Mesenchymal stem cell (in vitro differentiated cells and primary cell): ENCODE measurements around the gene YEATS2.
"Not testable (repeated sequence)": the region's sequence is repeated elsewhere in the genome, so short reads cannot be mapped to it uniquely, and the experiment has no call there.

Source experiments
- DNase-seq: peaks from one replicate; pipeline ENCODE4 v3.0.0-alpha.2; 2013
- H2AFZ ChIP-seq: one replicate; pipeline ENCODE4 v1.6.1; 2013; ENCODE audit warnings: low read depth, mild to moderate bottlenecking, control low read depth, inconsistent platforms, low read length, moderate library complexity
- H2AK5ac ChIP-seq: 2 replicates; pipeline ENCODE4 v1.6.1; 2013; ENCODE audit warnings: low read length, moderate library complexity, mild to moderate bottlenecking, inconsistent platforms; ENCODE audit not compliant: severe bottlenecking
- H2BK120ac ChIP-seq: one replicate; pipeline ENCODE4 v1.6.1; 2013; ENCODE audit warnings: low read depth, mild to moderate bottlenecking, inconsistent platforms, low read length, moderate library complexity
- H2BK12ac ChIP-seq, 2 experiments: one replicate each; pipeline ENCODE4 v1.6.1; 2013; ENCODE audit warnings: inconsistent platforms in 2 of 2, low read length in 2 of 2, mild to moderate bottlenecking in 2 of 2, moderate library complexity in 2 of 2, control low read depth in 1 of 2
- H2BK15ac ChIP-seq: one replicate; pipeline ENCODE4 v1.6.1; 2013; ENCODE audit warnings: mild to moderate bottlenecking, low read depth, inconsistent platforms; ENCODE audit not compliant: poor library complexity, severe bottlenecking
- H2BK5ac ChIP-seq: 2 replicates; pipeline ENCODE4 v1.6.1; 2013; ENCODE audit warnings: low read depth, mild to moderate bottlenecking, low read length, control low read depth, inconsistent platforms; ENCODE audit not compliant: poor library complexity, severe bottlenecking
- H3K14ac ChIP-seq, 2 experiments: one replicate each; pipeline ENCODE4 v1.6.1; 2013; ENCODE audit warnings: inconsistent platforms in 2 of 2, low read length in 2 of 2, control low read depth in 1 of 2, mild to moderate bottlenecking in 1 of 2, moderate library complexity in 1 of 2
- H3K18ac ChIP-seq, 2 experiments: one replicate each; pipeline ENCODE4 v1.6.1; 2013; ENCODE audit warnings: inconsistent platforms in 2 of 2, low read length in 2 of 2, control low read depth in 1 of 2, low read depth in 1 of 2, mild to moderate bottlenecking in 1 of 2
- H3K23ac ChIP-seq, 2 experiments: one replicate each; pipeline ENCODE4 v1.6.1; 2013; ENCODE audit warnings: inconsistent platforms in 2 of 2, low read length in 2 of 2, mild to moderate bottlenecking in 2 of 2, moderate library complexity in 2 of 2, control low read depth in 1 of 2
- H3K27ac ChIP-seq: 2 replicates; pipeline ENCODE4 v1.5.1; 2013; ENCODE audit warnings: mild to moderate bottlenecking, moderate library complexity, low read length, control low read depth, inconsistent platforms; ENCODE audit not compliant: poor library complexity, severe bottlenecking
- H3K27me3 ChIP-seq, 2 experiments: 2 replicates each; pipeline versions ENCODE4 v1.6.1 to v1.7.0; 2013; ENCODE audit warnings: low read length in 2 of 2, mild to moderate bottlenecking in 2 of 2, moderate library complexity in 2 of 2, control low read depth in 1 of 2, inconsistent platforms in 1 of 2; ENCODE audit not compliant: control insufficient read depth in 1 of 2, insufficient read depth in 1 of 2
- H3K36me3 ChIP-seq, 2 experiments: 2 replicates each; pipeline versions ENCODE4 v1.6.1 to v1.7.0; 2013; ENCODE audit warnings: low read length in 2 of 2, control low read depth in 1 of 2, inconsistent platforms in 1 of 2, low read depth in 1 of 2, mild to moderate bottlenecking in 1 of 2; ENCODE audit not compliant: insufficient read depth in 2 of 2, control insufficient read depth in 1 of 2
- H3K4ac ChIP-seq, 2 experiments: one replicate each; pipeline ENCODE4 v1.6.1; 2013; ENCODE audit warnings: inconsistent platforms in 2 of 2, low read length in 2 of 2, mild to moderate bottlenecking in 2 of 2, moderate library complexity in 2 of 2, control low read depth in 1 of 2, low read depth in 1 of 2
- H3K4me1 ChIP-seq: 2 replicates; pipeline ENCODE4 v1.6.1; 2013; ENCODE audit warnings: low read depth, low read length, control low read depth; ENCODE audit not compliant: control insufficient read depth, insufficient read depth
- H3K4me2 ChIP-seq: 2 replicates; pipeline ENCODE4 v1.6.1; 2013; ENCODE audit warnings: low read length, mild to moderate bottlenecking, inconsistent platforms; ENCODE audit not compliant: poor library complexity, severe bottlenecking
- H3K4me3 ChIP-seq, 2 experiments: 2 replicates each; pipeline versions ENCODE4 v1.5.1 to v1.7.0; 2013; ENCODE audit warnings: low read length in 2 of 2, mild to moderate bottlenecking in 2 of 2, control low read depth in 1 of 2, low read depth in 1 of 2; ENCODE audit not compliant: insufficient read depth in 1 of 2
- H3K79me1 ChIP-seq: replicated peaks from 2 replicates; pipeline ENCODE4 v1.6.1; 2013; ENCODE audit warnings: mild to moderate bottlenecking, control low read depth, low read length, inconsistent platforms; ENCODE audit not compliant: poor library complexity, severe bottlenecking
- H3K9ac ChIP-seq: 2 replicates; pipeline ENCODE4 v1.7.0; 2013; ENCODE audit warnings: mild to moderate bottlenecking, low read length, moderate library complexity
- H3K9me3 ChIP-seq: 2 replicates; pipeline ENCODE4 v1.7.0; 2013; ENCODE audit warnings: mild to moderate bottlenecking, low read length; ENCODE audit not compliant: control insufficient read depth
- H4K8ac ChIP-seq: one replicate; pipeline ENCODE4 v1.6.1; 2013; ENCODE audit warnings: inconsistent platforms, mild to moderate bottlenecking, low read length, moderate library complexity
- H4K91ac ChIP-seq: one replicate; pipeline ENCODE4 v1.6.1; 2013; ENCODE audit warnings: mild to moderate bottlenecking, low read length, inconsistent platforms
- WGBS: methylation state at CpG from one replicate; pipeline ENCODE4 v1.1.7; 2013; ENCODE audit warnings: mixed read lengths; 5-methylcytosine and 5-hydroxymethylcytosine counted together

YEATS2 gene

DNA sequence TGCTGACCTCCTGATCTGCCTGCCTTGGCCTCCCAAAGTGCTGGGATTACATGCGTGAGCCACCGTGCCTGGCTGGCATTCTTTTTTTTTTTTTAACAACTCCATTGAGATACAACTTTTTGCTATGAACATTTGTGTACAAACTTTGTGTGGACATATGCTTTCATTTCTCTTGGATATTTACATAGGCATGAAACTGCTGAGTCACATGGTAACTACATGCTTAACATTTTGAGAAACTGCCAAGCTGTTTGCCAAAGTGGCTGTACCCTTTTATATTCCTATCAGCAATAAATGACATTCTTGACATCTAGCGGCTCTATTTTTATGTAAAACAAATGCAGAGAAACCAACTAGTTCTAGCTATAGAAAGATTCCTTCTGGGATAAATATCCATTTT is 8.7 kb upstream of the YEATS2 start:
- H4K91ac ChIP-seq: no peak overlapping the region
- DNase-seq: no peak
- H3K9ac ChIP-seq: no peak overlapping the region
- H3K4me1 ChIP-seq: no peaks in the 10 kb centered on the region
- H3K27me3 ChIP-seq: no peaks in the 10 kb centered on the region
- no peak overlapping the region for H2BK12ac ChIP-seq
- H2AFZ ChIP-seq: no peak overlapping the region
- H2BK5ac ChIP-seq: no peak overlapping the region
- no peak overlapping the region for H3K27ac ChIP-seq
- H3K14ac ChIP-seq: no peak overlapping the region
- no peak overlapping the region for H3K4me2 ChIP-seq
- no peak overlapping the region for H3K18ac ChIP-seq
- no peak overlapping the region for H4K8ac ChIP-seq
- H3K23ac ChIP-seq: no peak overlapping the region
- H3K4ac ChIP-seq: no peak overlapping the region
- no peaks in the 10 kb centered on the region for H3K36me3 ChIP-seq
- no peak overlapping the region for H2BK15ac ChIP-seq
- no CpG with 5 or more reads among the region's 3 CpGs for WGBS
- no peaks in the 10 kb centered on the region for H3K79me1 ChIP-seq
- H3K9me3 ChIP-seq: no peaks in the 10 kb centered on the region
- no peak overlapping the region for H2BK120ac ChIP-seq
- H3K4me3 ChIP-seq: no peak overlapping the region
- H2AK5ac ChIP-seq: no peak overlapping the region

DNA sequence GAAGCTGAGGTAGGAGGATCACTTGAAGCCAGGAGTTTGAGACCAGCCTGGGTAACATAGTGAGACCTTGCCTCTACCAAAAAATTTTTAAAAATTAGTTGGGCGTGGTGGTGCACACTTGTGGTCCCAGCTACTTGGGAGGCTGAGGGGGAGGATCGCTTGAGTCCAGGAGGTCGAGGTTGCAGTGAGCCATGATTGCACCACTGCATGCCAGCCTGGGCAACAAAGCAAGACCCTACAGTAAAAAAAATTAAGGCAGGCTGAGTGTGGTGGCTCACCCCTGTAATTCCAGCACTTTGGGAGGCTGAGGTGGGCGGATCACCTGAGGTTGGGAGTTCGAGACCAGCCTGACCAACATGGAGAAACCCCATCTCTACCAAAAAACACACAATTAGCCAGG is 8.0 kb upstream of the YEATS2 start:
- DNase-seq, H3K9me3 ChIP-seq, H3K4ac ChIP-seq, H3K4me1 ChIP-seq, H4K91ac ChIP-seq, H3K27me3 ChIP-seq, H3K27ac ChIP-seq, H2BK5ac ChIP-seq, H3K36me3 ChIP-seq, H2BK12ac ChIP-seq, H3K4me3 ChIP-seq, H3K79me1 ChIP-seq, H4K8ac ChIP-seq, H2AFZ ChIP-seq, H2AK5ac ChIP-seq, H3K18ac ChIP-seq, H2BK15ac ChIP-seq, H3K4me2 ChIP-seq, H3K9ac ChIP-seq, H2BK120ac ChIP-seq, H3K23ac ChIP-seq, H3K14ac ChIP-seq: not testable (repeated sequence)
- WGBS: 97% methylated on average over 5 of the region's 5 CpGs

DNA sequence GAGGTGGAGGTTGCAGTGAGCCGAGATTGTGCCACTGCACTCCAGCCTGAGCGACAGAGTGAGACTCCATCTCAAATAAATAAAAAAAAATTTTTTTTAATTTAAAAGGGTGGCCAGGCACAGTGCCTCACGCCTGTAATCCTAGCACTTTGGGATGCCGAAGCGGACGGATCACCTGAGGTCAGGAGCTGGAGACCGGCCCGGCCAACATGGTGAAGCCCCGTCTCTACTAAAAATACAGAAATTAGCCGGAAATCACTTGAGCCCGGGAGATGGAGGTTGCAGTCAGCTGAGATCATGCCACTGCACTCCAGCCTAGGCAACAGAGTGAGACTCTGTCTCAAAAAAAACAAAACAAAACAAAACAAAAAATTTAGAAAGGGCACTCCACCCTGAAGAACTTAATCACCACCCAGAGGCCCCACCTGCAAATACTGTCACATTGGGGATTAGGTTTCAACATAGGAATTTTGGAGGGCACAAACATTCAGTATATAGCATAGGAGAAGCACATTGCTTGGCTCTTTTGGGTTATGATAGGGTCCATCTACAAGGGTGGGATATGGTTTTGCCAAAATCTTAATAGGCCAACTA is 7.1 kb upstream of the YEATS2 start:
- WGBS: 96% methylated on average over 9 of the region's 11 CpGs

DNA sequence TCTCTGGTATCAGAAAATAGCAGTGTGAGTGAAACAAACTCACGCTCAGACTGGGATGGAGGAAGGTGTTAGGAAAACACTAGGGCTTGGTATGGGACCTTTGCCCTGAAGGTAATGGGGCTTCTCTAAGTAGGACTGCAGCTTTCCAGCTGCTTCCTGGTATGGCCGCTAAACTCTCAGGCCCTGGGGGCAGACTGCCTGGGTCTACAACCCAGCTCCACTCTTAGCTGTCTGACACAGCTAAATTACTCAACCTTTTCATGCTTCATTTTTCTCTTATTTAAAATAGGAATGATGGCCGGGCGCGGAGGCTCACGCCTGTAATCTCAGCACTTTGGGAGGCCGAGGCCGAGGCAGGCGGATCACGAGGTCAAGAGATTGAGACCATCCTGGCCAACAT is 5.2 kb upstream of the YEATS2 start:
- no peak overlapping the region for H2BK120ac ChIP-seq
- H4K91ac ChIP-seq: no peak overlapping the region
- no peak overlapping the region for H2BK12ac ChIP-seq
- no peak overlapping the region for H3K4me2 ChIP-seq
- H4K8ac ChIP-seq: no peak overlapping the region
- H3K79me1 ChIP-seq: no peaks in the 10 kb centered on the region
- no peaks in the 10 kb centered on the region for H3K36me3 ChIP-seq
- H2BK15ac ChIP-seq: no peak overlapping the region
- H3K27me3 ChIP-seq: no peaks in the 10 kb centered on the region
- H2BK5ac ChIP-seq: no peak overlapping the region
- H3K9ac ChIP-seq: no peak overlapping the region
- no peak overlapping the region for H3K4me3 ChIP-seq
- no peak overlapping the region for H2AFZ ChIP-seq
- H3K14ac ChIP-seq: no peak overlapping the region
- 93% methylated on average over 10 of the region's 10 CpGs for WGBS
- H3K23ac ChIP-seq: no peak overlapping the region
- no peaks in the 10 kb centered on the region for H3K9me3 ChIP-seq
- no peak for DNase-seq
- no peak overlapping the region for H2AK5ac ChIP-seq
- H3K27ac ChIP-seq: no peak overlapping the region
- no peaks in the 10 kb centered on the region for H3K4me1 ChIP-seq
- no peak overlapping the region for H3K18ac ChIP-seq
- H3K4ac ChIP-seq: no peak overlapping the region

More for the DNA sequence above, 7.1 kb upstream of the YEATS2 start:
- no peak overlapping the region for H3K27ac ChIP-seq
- H3K27me3 ChIP-seq: no peaks in the 10 kb centered on the region
- no peak overlapping the region for H3K23ac ChIP-seq
- no peak overlapping the region for H3K4me2 ChIP-seq
- H2BK120ac ChIP-seq: no peak overlapping the region
- no peaks in the 10 kb centered on the region for H3K36me3 ChIP-seq
- H2AFZ ChIP-seq: no peak overlapping the region
- H3K18ac ChIP-seq: no peak overlapping the region
- H4K8ac ChIP-seq: no peak overlapping the region
- no peak overlapping the region for H2AK5ac ChIP-seq
- no peak for DNase-seq
- no peak overlapping the region for H3K4me3 ChIP-seq
- no peaks in the 10 kb centered on the region for H3K9me3 ChIP-seq
- H2BK12ac ChIP-seq: no peak overlapping the region
- no peak overlapping the region for H2BK15ac ChIP-seq
- H3K4ac ChIP-seq: no peak overlapping the region
- no peaks in the 10 kb centered on the region for H3K79me1 ChIP-seq
- H3K4me1 ChIP-seq: no peaks in the 10 kb centered on the region
- no peak overlapping the region for H2BK5ac ChIP-seq
- no peak overlapping the region for H3K9ac ChIP-seq
- no peak overlapping the region for H3K14ac ChIP-seq
- no peak overlapping the region for H4K91ac ChIP-seq
